CD4-positive, alpha-beta T cell treated with Interleukin-1 beta for 1 hour (primary cell): Measurements from ENCODE around the gene LIPH.
"Not testable (repeated sequence)": the region's sequence is repeated elsewhere in the genome, so short reads cannot be mapped to it uniquely, and the experiment has no call there.

Experiments used
- DNase-seq, 2 donors: peaks; one replicate each; pipeline ENCODE4 v3.0.0-alpha.2; 2020 to 2022

LIPH gene

DNA sequence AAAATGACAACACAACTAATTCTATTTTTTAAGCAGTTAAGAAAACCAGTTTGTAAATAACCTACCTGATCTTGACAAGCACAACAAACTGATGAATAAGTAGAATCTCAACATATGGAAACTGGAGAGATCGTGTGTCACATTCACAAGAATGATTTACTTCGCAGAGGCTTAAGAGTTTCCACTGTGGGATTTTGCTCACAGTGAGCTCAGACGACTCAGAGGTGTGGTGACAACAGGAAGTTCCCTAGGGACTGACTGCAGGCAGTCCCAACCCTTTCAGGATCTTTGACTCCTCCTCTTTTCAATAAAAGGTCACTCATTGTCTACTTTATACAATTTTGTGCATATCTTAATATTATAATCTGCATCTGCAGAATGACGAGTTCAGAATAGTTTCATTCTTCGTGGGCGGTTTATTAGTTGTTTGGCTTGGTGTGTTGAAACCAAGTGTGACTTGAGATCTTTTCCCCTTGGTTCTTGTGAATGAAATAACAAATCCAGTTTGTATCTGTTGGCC lies at the start of gene LIPH:
Gene LIPH, minus strand, starts transcription at position 231 of the 520 bp plus-strand sequence. Its CDS starts 117 bp downstream, at position 114.
- no peak for DNase-seq

DNA sequence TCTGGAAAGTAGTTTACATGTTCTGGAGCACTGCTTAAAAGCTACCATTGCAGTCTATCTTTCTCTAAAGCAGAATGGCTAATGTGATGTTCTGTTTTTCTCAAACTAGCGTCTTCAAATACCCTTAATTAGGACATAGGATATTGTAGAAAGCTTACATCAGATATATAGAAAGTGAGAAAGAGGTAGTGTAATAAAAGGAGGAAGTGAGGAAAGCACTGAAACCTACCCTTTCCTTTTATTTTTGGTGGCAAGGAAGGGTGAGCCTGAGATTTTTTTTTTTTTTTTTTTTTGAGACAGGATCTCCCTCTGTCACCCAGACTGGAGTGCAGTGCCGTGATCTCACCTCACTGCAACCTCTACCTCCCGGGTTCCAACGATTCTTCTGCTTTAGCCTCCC lies 43.1 kb upstream of the LIPH start:
- DNase-seq, result no peak

DNA sequence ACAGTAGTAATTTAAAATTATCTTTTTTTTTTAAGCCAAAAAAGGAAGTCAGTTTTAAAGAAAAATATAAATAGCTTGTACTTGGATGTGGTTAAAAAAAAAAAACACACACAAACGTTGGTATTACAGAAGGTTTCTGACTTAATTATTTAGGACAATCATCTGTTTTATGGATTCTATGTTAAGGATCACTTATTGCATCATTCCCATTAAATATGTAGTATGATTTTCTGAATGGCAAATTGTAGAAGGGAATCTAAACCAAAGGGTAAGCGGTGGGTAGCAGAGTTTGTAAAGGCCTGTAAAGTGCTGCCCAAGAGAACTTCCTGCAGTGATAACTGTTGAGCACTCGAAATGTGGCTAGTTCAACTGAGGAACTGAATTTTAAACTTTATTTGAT lies 41.7 kb upstream of the LIPH start:
- no peak for DNase-seq

DNA sequence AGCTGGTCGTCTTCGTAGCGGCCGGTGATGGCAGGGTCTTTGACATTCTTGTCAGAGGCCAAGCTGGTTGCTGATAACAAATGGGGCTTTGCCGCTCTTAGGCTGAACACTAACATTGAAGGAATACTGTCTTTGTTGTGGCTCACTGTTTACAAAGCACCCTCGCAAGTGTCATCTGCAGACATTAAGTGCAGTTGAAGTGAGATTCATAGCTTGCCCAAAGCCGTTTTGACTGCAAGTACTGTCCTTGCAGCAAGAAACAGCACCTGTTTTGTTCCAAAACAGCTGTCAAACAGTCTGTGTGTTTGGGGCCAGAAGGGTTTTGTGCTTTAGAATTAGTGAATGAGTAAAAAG lies 34.3 kb upstream of the LIPH start:
- no peak for DNase-seq

DNA sequence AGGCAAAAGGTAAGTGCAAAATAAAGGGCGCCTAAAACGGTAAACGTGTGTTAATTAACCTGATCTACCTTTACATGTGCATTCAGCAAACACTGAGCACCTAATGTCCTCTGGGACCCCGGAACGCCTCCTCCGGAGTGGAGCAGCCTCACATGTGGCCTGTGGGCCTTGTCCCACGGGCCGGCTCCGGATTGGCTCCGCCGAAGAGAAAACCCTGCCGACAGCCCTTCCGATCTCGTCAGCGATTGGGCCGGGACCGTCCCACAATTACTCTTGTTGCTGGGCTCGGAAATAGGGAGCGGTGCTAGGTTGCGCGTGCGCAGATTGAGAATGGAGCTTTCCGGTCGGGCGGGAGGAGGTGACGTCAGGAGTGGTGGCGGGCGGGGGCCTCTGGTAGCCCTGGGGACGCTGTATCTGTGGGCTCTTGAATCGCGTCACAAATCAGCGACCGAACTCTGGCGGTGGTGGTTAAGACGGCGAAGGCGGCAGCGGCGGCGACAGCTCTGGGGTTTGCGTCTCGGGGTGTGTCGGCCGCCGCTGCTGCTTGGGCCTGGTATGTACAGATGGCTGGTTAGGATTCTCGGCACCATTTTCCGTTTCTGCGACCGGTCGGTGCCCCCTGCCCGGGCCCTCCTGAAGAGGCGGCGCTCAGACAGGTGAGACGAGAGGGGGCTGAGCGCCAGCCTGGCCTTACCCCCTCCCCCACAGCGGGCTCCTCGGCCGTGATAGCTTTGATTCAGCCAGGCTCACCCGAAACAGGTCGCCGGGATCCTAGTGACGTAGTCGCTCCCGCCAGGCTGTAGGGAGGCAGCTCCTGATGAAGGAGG lies 33.7 kb upstream of the LIPH start, which contains the start of gene SENP2:
Gene SENP2, plus strand, starts transcription at position 437 of the 827 bp plus-strand sequence. Its CDS starts 119 bp downstream, at position 556.
- peak; percentile 100 for DNase-seq

- DNase-seq, result no peak
These were observed 33.1 kb upstream of the LIPH start for GRCh38 chr3:185585518-185585858.

DNA sequence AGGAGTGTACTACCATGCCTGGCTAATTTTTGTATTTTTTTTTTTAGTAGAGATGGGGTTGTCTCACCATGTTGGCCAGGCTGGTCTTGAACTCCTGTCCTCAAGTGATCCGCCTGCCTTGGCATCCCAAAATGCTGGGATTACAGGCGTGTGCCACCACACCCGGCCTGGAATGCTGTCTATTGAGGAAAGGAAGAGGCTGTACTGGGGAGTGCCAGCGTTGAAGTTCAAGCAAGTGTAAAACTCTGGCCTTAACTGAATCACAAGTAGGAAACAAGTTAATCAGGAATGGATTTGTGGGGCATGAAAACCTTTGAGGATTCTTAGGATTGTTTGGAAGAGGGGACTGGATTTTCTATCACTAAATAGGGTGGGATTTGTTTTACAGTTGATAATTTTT lies 32.3 kb upstream of the LIPH start:
- no peak for DNase-seq

GRCh38 chr3:185583925-185584324 lies 31.5 kb upstream of the LIPH start:
- DNase-seq, result no peak

DNA sequence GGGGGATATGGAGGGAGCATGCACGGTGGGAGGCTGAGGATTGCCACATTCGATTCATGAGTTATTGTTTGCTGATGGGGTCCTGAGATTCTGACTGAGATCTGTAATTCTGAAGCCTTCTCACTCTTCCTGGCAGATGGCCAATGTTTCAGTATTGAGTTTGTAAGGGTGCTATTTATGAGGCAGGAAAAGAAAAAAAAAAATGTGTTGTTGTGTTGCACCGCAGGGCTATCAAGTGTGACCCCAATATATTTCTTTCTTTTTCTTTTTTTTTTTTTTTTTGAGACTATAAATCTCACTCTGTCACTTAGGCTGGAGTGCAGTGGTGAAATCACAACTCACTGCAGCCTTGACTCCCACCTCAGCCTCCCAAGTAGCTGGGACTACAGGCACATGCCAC lies 30.5 kb upstream of the LIPH start:
- peak in 1 of 2 donors; percentile 63 for DNase-seq

DNA sequence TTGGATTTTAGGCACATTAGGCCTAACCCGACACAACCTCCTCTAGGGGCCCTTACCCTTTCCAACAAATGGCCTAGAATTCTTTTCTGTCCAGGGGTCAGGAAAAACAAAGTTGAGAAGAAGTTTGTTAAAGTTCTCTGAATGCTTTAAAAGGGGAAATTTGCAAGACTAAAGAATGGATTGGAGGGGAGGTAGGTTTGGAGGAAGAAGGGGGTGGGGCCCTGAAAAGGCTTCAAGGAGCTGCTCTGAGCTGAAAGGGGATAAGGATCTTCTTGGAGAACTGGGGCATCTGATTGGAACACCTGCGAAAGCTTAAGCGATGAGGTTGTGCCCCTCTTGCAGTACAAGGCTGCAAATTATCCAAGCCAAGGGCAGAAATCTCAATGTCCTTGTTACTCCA lies 29.8 kb upstream of the LIPH start:
- no peak for DNase-seq

GRCh38 chr3:185575108-185575869 lies 22.9 kb upstream of the LIPH start:
- peak; percentile 31 to 78 for DNase-seq

DNA sequence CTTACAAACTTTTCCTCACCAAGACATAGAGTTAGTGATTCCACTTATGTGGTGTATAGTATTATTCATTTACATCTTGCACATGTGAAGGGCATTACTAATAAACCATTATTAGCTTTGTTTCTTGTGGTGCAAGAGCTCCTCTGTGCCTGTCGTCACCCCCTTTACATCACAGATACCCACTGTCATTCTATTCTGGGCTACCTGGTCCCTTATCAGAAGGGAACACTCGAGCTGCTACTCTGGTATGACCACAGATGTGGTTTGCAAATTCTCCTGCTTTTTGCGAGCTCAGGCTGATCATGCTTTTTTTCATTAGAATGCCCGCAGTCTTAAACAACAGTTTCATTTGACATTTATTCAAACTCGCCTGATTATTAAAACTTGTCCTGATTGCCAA lies 19.8 kb upstream of the LIPH start:
- no peak for DNase-seq

DNA sequence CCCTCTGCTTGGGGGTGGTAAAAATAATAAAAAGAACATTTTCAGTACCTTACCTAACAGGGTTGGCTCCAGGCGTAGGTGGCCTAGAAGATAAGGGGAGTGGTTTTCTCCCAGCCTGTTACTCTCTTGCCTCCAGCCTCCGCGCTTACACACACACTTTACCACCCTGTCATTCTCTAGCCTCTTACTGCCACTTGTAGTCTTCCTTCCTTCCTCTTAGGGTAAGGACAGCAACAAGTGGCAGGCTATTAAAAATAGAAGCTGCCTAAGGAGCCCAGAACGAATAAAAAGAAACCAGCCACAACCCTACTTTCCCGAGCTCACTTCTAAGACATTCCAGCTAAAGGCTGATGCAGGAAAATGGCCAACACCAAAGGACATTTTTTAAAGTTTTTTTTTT lies 9.6 kb upstream of the LIPH start:
- no peak for DNase-seq

DNA sequence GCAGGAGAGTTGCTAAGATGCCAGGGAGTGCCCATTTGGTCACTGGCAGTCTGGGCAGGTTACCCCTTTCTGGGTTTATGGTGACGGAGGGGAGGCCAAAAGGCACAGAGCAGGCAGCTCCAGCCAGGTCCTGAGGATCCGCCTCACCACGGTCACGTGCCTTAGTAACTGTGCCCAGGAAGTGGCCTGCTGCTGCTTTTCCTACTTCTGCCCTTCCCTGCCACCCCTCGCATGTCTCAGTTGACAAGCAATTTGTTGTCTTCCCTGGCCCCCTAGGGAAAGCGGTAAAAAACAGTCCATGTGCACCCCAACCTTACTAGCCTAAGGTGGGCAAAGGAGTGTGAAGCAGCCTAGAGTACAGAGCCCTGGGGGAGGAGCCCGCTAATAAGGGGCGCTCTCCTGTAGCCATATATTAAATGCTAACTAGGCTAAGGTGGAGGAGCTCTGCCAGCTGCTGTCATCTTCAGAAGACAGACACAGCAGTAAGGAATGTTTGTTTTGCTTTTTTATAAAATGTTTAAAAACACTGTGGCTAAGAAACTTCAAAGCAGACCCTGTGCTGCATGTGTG lies 9.1 kb upstream of the LIPH start:
- peak in 1 of 2 donors; percentile 15 for DNase-seq

DNA sequence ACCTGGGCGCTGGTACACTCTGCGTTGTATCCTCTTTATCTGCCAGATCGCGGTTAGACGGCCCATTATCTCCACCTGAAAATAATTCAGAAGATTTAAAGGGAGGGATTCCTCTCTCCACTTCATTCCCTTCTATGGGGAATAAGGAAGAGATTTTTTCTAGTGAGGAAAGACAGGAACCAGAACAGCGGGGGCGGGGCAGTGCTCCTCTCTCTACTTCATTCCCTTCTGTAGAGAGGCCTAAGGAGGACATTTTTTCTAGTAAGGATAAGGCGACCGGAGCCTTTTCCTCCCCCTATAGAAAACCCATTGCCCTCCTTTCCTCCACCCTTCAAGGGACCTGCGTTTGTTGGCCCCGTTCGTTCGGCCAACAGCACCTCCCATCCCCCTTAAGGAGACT lies 8.3 kb upstream of the LIPH start:
- no peak for DNase-seq

DNA sequence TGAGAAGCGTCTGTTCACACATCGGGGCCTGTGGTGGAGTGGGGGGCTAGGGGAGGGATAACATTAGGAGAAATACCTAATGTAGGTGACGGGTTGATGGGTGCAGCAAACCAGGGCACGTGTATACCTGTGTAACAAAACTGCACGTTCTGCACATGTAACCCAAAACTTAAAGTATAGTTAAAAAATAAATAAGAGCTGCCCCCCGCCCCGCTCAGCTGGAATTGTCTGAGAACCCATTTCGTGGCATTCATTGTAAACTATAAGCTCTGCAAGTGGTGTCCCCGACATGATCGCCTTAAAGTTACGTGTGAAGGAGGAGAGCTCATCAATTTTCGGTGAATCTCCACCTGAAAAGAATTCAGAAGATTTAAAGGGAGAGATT lies 7.3 kb upstream of the LIPH start:
- DNase-seq, result no peak

DNA sequence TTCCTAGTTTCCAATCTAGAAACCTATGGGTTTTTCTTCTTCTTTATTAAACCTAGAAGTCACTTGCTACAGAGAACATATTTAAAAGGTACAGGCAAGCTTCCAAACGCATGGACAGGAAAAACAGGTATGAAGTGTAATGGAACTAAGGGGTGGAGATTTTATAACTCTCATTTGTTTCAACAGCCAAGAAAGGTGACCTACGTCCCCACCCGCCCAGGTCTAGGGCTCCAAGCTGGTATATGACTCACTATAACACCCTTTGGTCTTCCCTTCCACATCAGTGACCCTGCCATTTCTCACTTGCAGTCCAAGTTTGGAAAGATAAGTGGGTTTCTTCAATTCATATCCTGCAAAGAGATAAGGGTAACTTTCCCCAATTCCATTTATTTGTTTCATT lies 6.0 kb upstream of the LIPH start:
- DNase-seq, result no peak

DNA sequence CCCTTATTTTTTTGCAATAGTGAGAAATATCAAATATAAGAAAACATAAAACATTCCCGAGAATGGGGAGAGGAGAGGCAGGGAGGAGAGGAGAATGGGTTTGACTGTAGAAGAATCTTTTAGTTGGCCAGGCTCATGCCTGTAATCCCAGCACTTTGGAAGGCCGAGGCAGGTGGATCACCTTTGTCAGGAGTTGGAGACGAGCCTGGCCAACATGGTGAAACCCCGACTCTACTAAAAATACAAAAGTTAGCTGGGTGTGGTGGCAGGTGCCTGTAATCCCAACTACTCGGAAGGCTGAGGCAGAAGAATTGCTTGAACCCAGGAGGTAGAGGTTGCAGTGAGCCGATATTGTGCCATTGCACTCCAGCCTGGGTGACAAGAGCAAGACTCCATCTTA lies 4.3 kb upstream of the LIPH start:
- DNase-seq, result not testable (repeated sequence)

DNA sequence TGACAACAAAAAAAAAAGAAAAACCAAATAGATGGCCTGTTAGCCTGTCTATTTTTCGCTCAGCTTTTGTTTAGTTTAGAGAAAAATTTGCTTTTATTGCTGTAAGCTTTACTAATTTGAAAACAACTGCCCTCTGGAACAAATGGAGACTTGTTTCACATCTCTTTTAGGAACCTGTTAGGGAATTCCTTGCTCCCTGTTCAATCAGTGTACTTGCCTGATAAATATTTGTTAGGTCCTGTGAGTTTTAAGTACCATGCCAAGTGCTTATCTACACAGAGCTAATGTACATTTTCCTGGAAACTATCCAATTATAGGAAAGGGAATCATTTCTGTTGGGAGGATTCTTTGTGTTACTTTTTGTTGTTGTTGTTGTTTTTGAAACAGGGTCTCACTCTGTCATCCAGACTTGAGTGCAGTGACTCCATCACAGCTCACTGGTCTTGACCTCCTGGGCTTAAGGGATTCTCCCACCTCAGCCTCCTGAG lies 3.5 kb upstream of the LIPH start:
- DNase-seq, result no peak

GRCh38 chr3:185555101-185555501 lies 2.7 kb upstream of the LIPH start:
- DNase-seq, result no peak

DNA sequence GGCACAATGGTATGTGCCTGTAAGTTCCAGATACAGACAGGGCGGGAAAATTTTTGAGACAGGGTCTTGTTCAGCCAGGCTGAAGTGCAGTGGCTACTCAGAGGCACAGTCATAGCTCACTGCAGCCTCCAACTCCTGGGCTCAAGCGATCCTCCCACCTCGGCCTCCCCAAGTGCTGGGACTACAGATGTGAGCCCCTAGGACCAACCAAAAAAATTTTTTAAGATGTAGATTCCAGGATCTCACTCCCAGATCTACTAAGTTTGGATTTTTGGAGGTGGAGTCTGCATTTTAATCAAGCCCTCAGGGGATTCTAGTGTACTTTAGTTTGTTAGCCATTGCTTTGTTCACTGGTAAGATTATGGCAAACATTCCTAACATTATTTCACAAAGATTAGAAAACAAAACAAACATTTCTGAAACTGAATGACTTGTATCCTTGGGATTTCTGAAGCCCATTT lies 2.7 kb downstream of the LIPH start:
- DNase-seq, result no peak

DNA sequence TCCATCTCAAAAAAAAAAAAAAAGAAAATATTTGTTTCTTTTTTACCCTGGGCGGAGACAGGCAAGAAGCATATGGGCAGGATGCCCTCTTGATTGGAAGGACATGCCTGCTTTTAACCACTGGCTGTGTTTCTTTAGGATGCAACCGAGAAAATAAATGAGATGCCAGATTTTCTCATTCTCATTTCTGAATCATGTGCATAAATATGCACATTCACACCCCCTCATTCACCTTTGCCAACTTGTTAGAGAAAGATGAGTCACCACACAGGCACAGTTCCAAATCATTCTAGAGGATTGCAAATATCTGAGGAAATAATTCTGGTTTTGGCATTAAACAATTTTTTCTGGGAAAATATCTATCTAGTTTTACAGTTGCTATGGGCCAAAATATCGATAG lies 3.3 kb downstream of the LIPH start:
- DNase-seq, result no peak

GRCh38 chr3:185540695-185541094 lies 11.7 kb downstream of the LIPH start:
- DNase-seq, result no peak

DNA sequence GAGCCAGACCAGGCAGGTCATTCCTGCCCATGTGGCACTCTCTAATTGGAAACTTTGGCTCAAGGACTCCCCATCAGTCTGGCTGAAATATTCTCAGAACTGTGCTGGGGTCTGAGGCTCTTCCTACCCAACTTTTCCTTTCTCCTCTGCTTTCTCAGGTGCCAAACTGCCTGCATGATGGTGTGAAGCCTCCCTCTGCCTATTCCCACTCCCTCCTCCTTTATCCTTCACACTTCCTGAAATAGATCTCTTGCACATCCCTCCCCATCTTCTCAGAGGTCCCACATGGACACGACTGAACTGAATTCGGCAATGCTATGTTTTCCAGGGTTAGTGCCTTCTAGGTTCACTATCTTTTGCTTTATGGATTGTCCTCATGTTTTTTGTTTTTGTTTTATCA lies 12.5 kb downstream of the LIPH start:
- DNase-seq, result no peak
